Activated B cell treated with CpG ODN at 0.5 μM for 24 hours (primary cell): ENCODE measurements around the gene MRM2. TPM values are rescaled to one million over a fixed set of nuclear protein-coding genes. Genes with fewer than 3 reads are reported as not detected.

Source experiments
- ATAC-seq: fragments of 200-7000 bp; cut with Tn5 transposase; one replicate; pipeline ENCODE4 v1.10.0; 2021; ENCODE audit warnings: low read depth, mild to moderate bottlenecking, moderate library complexity
- CTCF ChIA-PET: fragments of 350-600 bp; sonication (Branson Sonifier 250); formaldehyde crosslinking; loops from one replicate; lab custom pipeline; 2021; ENCODE audit warnings: antibody characterized with exemption; lab: Charles Lee
- POLR2A ChIA-PET: fragments of 350-600 bp; sonication (Branson Sonifier 250); formaldehyde crosslinking; loops from one replicate; lab custom pipeline; 2021; ENCODE audit warnings: antibody characterized with exemption; lab: Charles Lee
- DNase-seq: peaks from one replicate; pipeline ENCODE4 v3.0.0; 2022
- H3K27ac Mint-ChIP-seq: one replicate; pipeline ENCODE4 v1.8.0; 2020; ENCODE audit warnings: mixed read lengths
- H3K27me3 Mint-ChIP-seq: one replicate; pipeline ENCODE4 v1.8.0; 2021; ENCODE audit warnings: mixed read lengths
- H3K36me3 Mint-ChIP-seq: one replicate; pipeline ENCODE4 v1.8.0; 2021; ENCODE audit warnings: low read depth, mixed read lengths
- H3K4me1 Mint-ChIP-seq: one replicate; pipeline ENCODE4 v1.8.0; 2021; ENCODE audit warnings: mixed read lengths
- H3K4me3 Mint-ChIP-seq: one replicate; pipeline ENCODE4 v1.8.0; 2020; ENCODE audit warnings: mild to moderate bottlenecking, mixed read lengths
- H3K9me3 Mint-ChIP-seq: one replicate; pipeline ENCODE4 v1.8.0; 2020; ENCODE audit warnings: mixed read lengths
- intact Hi-C: fragments of 100-400 bp; cut with micrococcal nuclease; formaldehyde crosslinking; loops from one replicate; pipeline ENCODE4 v1.15.1; 2024
- total RNA-seq: library from RNA; stranded (reverse); gene quantifications from 2 replicates; pipeline ENCODE4 v1.2.3, GENCODE V29; 2022
- TF ChIP-seq, protein P1 (sequence below): fragments of 200-600 bp; IDR thresholded peaks from one replicate; pipeline ENCODE4 v1.8.0; 2022; ENCODE audit warnings: antibody characterized with exemption, mild to moderate bottlenecking

The MRM2 gene
- total RNA-seq, 1 donor from 2014 or later: 35.3 TPM

DNA sequence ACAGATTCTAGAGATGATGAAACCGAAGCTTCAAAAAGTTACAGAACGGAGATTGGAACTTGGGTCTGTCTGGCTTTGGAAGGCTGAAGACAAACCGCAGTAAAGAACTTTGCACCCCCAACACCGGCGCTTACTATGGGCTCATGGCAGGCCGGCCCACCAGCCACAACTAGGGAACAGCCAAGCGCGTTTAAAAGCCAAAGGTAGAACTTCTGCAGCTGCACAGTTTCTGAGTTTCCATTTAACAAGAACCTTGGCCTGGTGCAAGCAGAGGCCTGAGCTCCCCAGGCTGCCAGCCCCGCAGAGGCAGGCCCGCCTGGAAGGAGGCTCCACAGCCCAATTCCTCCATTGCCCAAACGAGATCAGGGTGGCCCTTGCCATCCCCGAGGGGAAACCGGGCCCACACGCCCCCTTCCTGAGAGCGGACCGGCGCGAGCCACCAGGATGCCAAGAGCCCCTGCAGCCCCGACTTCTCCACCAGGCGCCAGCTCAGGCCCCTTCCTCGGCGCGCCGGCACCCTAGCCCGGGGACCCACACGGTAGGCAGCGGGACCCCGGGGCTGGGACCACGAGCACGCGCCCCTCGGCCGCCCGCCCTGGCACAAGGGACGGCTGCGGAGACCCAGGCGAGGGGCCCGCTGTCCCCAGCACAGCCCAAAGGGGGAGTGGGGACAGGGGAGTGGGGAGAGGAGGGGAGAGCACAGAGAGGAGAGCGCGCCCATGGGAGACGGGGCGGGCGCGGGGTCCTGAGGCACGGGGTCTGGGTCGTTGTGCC, 9.8 kb downstream of the MRM2 start:
- ChIA-PET CTCF (interaction anchor here (0.6 to 1.9 kb wide), 3 partner anchors 10 to 116 kb away, joined by 3 to 10 read pairs (median 5); partner anchors contain the start of genes MRM2 and NUDT1), POLR2A (interaction anchor here (0.6 to 2.6 kb wide), 9 partner anchors 9 to 122 kb away, joined by 3 to 15 read pairs (median 5); partner anchors contain the start of genes EIF3B, MRM2 and NUDT1)
- peak overlapping the region; percentile 69 for H3K27ac Mint-ChIP-seq
- no peaks in the 10 kb centered on the region for H3K9me3 Mint-ChIP-seq
- H3K27me3 Mint-ChIP-seq: no peaks in the 10 kb centered on the region
- peak; percentile 25 for ATAC-seq
- TF ChIP-seq, protein P1, sequence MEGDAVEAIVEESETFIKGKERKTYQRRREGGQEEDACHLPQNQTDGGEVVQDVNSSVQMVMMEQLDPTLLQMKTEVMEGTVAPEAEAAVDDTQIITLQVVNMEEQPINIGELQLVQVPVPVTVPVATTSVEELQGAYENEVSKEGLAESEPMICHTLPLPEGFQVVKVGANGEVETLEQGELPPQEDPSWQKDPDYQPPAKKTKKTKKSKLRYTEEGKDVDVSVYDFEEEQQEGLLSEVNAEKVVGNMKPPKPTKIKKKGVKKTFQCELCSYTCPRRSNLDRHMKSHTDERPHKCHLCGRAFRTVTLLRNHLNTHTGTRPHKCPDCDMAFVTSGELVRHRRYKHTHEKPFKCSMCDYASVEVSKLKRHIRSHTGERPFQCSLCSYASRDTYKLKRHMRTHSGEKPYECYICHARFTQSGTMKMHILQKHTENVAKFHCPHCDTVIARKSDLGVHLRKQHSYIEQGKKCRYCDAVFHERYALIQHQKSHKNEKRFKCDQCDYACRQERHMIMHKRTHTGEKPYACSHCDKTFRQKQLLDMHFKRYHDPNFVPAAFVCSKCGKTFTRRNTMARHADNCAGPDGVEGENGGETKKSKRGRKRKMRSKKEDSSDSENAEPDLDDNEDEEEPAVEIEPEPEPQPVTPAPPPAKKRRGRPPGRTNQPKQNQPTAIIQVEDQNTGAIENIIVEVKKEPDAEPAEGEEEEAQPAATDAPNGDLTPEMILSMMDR: no peak
- peaks cover 54% of the 10 kb centered on the region for H3K4me1 Mint-ChIP-seq
- intact Hi-C loops: loop anchor here (1.0 to 10.0 kb wide), 9 partner anchors 10 to 813 kb away; partner anchors contain the start of genes CARD11, EIF3B, MRM2 and NUDT1
- peak overlapping the region; percentile 89 for H3K4me3 Mint-ChIP-seq
- H3K36me3 Mint-ChIP-seq: peaks cover 45% of the 10 kb centered on the region
- DNase-seq: no peak

DNA sequence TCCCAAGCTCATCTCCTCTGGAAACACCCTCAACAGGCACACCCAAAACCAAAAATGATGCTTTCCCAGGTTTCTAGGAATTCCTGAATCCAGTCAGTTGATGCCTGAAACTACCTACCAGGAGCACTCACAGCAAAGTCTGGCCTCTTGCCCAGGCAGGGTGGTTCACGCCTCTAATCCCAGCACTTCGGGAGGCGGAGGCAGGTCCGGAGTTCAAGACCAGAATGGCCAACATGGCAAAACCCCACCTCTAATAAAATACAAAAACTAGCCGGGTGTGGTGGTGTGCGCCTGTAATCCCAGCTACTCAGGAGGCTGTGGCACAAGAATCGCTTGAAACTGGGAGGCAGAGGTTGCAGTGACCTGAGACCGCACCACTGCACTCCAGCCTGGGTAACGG, 11.1 kb downstream of the MRM2 start:
- H3K27ac Mint-ChIP-seq: no peak overlapping the region
- TF ChIP-seq, protein P1: no peak
- no peaks in the 10 kb centered on the region for H3K27me3 Mint-ChIP-seq
- no peak for DNase-seq
- peaks cover 45% of the 10 kb centered on the region for H3K4me1 Mint-ChIP-seq
- ATAC-seq: no peak
- peaks cover 52% of the 10 kb centered on the region for H3K36me3 Mint-ChIP-seq
- intact Hi-C loops: loop anchor here (10.0 kb wide), 3 partner anchors 294 to 814 kb away; partner anchors contain the start of genes CARD11 and TTYH3
- H3K4me3 Mint-ChIP-seq: no peak overlapping the region
- H3K9me3 Mint-ChIP-seq: no peaks in the 10 kb centered on the region
- ChIA-PET CTCF (no interaction called here), POLR2A (no interaction called here)

DNA sequence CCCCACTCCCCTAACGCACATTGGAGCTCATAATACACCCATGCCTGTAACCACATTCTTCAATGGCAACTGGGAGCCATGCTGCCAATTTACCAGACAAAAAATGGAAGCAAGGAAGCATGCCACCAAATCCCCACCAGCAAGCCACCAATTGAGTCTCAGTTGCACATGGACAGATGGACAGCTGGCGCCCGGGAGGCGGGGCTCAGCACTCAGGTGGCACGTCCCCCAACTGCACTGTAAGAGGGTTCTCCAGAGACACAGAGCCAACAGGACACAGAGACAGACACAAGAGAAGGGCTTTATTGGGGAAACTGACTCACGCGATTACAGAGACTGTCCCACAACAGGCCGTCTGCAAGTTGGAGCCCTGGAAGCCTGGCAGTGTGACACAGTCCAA, 11.8 kb downstream of the MRM2 start:
- H3K4me1 Mint-ChIP-seq: peaks cover 39% of the 10 kb centered on the region
- TF ChIP-seq, protein P1: no peak
- no peak for DNase-seq
- peaks cover 54% of the 10 kb centered on the region for H3K36me3 Mint-ChIP-seq
- intact Hi-C loops: loop anchor here (10.0 kb wide), 3 partner anchors 295 to 815 kb away; partner anchors contain the start of genes CARD11 and TTYH3
- H3K4me3 Mint-ChIP-seq: peak overlapping the region; percentile 19
- no peak for ATAC-seq
- no peaks in the 10 kb centered on the region for H3K9me3 Mint-ChIP-seq
- no peak overlapping the region for H3K27ac Mint-ChIP-seq
- CTCF ChIA-PET: no interaction called here
- POLR2A ChIA-PET: no interaction called here
- H3K27me3 Mint-ChIP-seq: no peaks in the 10 kb centered on the region

DNA sequence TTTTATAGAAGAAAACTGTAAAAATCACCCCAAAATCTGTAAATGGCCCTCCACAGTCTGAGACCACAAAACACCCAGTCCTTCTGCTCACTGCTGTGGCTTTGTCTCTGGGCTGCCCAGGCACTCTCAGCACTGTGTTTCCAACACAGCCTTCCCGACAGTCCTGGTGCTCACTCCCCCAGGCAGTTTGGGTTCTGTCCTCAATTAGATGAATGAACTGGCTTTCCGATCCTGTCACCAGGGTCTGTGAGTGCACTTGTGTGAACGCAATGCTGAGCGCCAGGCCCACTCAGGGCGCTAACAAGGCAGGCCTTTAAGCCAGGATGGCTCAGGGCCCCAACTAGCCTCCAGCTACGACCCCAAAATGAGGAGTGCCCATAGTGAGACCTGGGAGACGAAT, 12.5 kb downstream of the MRM2 start:
- H3K27me3 Mint-ChIP-seq: no peaks in the 10 kb centered on the region
- peaks cover 35% of the 10 kb centered on the region for H3K4me1 Mint-ChIP-seq
- H3K4me3 Mint-ChIP-seq: no peak overlapping the region
- ChIA-PET POLR2A (no interaction called here), CTCF (no interaction called here)
- intact Hi-C loops: no loop called here
- H3K9me3 Mint-ChIP-seq: no peaks in the 10 kb centered on the region
- TF ChIP-seq, protein P1: no peak
- no peak overlapping the region for H3K27ac Mint-ChIP-seq
- H3K36me3 Mint-ChIP-seq: peaks cover 52% of the 10 kb centered on the region
- DNase-seq: no peak
- no peak for ATAC-seq

DNA sequence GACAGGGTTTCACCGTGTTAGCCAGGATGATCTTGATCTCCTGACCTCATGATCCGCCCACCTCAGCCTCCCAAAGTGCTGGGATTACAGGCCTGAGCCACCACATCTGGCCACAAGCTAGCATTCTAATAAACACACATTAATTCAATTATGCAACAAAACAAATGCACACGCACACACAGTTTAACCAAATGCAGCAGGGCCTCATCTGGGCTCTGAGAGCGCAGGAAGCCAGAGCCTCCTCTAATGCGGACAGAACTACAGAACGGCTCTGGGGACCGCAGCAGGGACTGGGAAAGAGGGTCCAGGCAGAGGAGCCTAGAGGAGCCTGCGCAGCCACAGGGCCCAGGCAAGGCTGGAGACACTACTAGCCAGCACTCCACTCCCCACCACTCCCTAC, 13.1 kb downstream of the MRM2 start:
- no peaks in the 10 kb centered on the region for H3K9me3 Mint-ChIP-seq
- ChIA-PET POLR2A (no interaction called here), CTCF (no interaction called here)
- H3K4me1 Mint-ChIP-seq: peaks cover 30% of the 10 kb centered on the region
- H3K27ac Mint-ChIP-seq: no peak overlapping the region
- TF ChIP-seq, protein P1: no peak
- no peaks in the 10 kb centered on the region for H3K27me3 Mint-ChIP-seq
- no peak for DNase-seq
- ATAC-seq: no peak
- peaks cover 55% of the 10 kb centered on the region for H3K36me3 Mint-ChIP-seq
- no peak overlapping the region for H3K4me3 Mint-ChIP-seq
- intact Hi-C loops: no loop called here
